Measurements from ENCODE around the gene GALNT2.
A peak's percentile ranks its signal among the peaks of the same experiment; 100 is the strongest.

Gene GALNT2

DNA sequence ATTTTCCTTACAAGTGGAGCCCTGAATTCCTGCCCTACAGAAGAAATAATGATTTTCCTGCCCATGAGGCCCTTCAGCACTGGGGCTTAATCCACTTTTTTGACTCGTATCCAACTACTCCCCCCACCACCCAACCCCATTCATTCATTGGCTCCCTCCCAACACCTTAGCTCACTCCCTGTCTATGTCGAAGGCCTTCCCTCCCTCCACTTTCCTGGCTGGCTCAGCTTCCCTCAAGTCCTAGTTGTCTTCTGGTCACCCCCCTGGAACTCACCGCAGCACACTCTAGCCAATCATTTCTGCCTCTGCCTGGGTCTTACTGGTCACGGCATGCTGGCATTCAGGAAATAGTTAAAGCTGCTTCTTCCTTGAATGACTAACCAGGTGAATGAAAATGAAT, 240.2 kb downstream of the GALNT2 start:
- no peaks in the 10 kb centered on the region; the same call in 1 of the 2 replicates for H3K27me3 ChIP-seq
- H3K9ac ChIP-seq, result no peak overlapping the region
- no peak overlapping the region; the same call in 1 of the 2 replicates for H3K4me2 ChIP-seq
- H3K4me3 ChIP-seq, result no peak overlapping the region
- TF ChIP-seq Cebpa-rat (IDR thresholded peaks at IDR 0.05), result no peak
- no peaks in the 10 kb centered on the region for H3K36me3 ChIP-seq
- peaks cover 16% of the 10 kb centered on the region for H3K4me1 ChIP-seq
- no peaks in the 10 kb centered on the region for H3K9me3 ChIP-seq
- H4K20me1 ChIP-seq, result no peaks in the 10 kb centered on the region
- H3K27ac ChIP-seq, result no peak overlapping the region

DNA sequence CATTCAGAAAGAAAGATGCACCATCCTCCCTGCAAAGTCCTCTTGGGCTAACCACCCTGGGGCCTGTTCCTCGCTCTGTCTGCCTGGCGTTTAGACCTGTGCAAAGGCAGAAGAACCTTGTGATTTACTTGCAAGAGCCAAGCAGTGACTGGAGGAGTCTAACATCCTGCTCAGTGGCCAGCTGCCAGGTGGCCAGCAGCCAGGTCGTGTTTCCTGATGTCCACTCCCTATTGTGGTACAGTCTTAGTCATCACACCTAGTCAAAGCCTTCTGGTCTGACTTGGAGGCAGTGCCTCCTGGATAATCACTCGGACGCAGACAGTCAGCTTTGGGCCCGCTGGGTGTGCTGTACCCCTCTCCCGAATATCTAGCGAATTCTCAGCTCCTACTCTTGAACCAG, 241.0 kb downstream of the GALNT2 start:
- H4K20me1 ChIP-seq, result no peaks in the 10 kb centered on the region
- H3K4me3 ChIP-seq, result no peak overlapping the region
- TF ChIP-seq Cebpa-rat (IDR thresholded peaks at IDR 0.05), result no peak
- H3K4me2 ChIP-seq, result no peak overlapping the region
- no peak overlapping the region for H3K9ac ChIP-seq
- peaks cover 16% of the 10 kb centered on the region for H3K4me1 ChIP-seq
- no peak overlapping the region for H3K27ac ChIP-seq
- H3K36me3 ChIP-seq, result no peaks in the 10 kb centered on the region
- no peaks in the 10 kb centered on the region for H3K9me3 ChIP-seq
- H3K27me3 ChIP-seq, result no peaks in the 10 kb centered on the region

DNA sequence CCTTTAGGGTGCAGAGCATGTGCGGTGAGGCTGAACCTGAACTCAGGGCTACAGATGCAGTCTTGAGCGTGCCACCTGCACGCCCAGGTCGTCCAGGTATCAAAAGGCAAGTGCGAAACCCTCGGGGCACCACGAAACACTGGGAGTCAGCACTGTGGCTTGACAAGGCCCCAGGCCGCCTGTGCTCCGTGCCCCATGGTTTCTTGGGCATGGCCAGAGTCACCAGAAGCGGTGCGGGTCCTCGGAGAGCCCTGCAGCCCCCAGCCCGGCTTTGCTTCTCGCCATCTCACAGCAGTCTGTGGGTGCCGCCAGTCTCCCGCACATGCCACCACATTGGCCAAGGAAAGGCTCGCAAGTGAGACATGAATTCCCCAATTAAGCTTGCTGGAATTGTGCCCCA, 241.8 kb downstream of the GALNT2 start:
- Histone ChIP-seq H3K9me3 (no peaks in the 10 kb centered on the region), H3K4me2 (no peak overlapping the region), H3K9ac (no peak overlapping the region), H3K27ac (no peak overlapping the region), H3K4me3 (no peak overlapping the region), H3K4me1 (peaks cover 16% of the 10 kb centered on the region), H3K27me3 (no peaks in the 10 kb centered on the region), H3K36me3 (no peaks in the 10 kb centered on the region), H4K20me1 (no peaks in the 10 kb centered on the region)
- no peak for TF ChIP-seq Cebpa-rat (IDR thresholded peaks at IDR 0.05)

DNA sequence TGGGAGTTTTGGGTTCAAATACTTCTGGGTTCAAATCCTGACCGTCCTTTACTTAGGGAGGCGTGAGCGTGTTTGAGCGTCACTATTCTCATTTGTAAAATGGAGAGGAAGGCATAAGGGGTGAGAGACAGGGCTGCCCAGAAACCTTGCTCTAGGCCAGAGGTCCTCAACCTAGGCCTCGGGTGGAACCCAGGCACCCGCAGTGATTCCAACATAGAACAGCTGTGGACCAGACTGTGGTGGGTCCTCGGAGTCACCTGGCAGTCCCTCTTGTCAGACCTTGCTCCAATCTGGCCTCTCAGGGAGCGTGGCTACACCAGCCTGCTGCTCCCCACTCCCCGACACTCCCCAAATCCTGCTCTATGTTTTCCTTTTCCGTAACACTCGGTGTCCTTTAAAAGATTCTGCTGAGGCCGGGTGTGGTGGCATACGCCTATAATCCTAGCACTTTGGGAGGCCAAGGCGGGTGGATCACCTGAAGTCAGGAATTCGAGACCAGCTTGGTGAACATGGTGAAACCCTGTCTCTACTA, 242.7 kb downstream of the GALNT2 start:
- H3K36me3 ChIP-seq, result no peaks in the 10 kb centered on the region
- no peak overlapping the region for H3K4me3 ChIP-seq
- H3K4me2 ChIP-seq, result peak overlapping the region; percentile 49
- H4K20me1 ChIP-seq, result no peaks in the 10 kb centered on the region
- peaks cover 16% of the 10 kb centered on the region for H3K4me1 ChIP-seq
- H3K9me3 ChIP-seq, result no peaks in the 10 kb centered on the region
- TF ChIP-seq Cebpa-rat (IDR thresholded peaks at IDR 0.05), result no peak
- no peak overlapping the region for H3K9ac ChIP-seq
- no peaks in the 10 kb centered on the region for H3K27me3 ChIP-seq
- no peak overlapping the region for H3K27ac ChIP-seq

DNA sequence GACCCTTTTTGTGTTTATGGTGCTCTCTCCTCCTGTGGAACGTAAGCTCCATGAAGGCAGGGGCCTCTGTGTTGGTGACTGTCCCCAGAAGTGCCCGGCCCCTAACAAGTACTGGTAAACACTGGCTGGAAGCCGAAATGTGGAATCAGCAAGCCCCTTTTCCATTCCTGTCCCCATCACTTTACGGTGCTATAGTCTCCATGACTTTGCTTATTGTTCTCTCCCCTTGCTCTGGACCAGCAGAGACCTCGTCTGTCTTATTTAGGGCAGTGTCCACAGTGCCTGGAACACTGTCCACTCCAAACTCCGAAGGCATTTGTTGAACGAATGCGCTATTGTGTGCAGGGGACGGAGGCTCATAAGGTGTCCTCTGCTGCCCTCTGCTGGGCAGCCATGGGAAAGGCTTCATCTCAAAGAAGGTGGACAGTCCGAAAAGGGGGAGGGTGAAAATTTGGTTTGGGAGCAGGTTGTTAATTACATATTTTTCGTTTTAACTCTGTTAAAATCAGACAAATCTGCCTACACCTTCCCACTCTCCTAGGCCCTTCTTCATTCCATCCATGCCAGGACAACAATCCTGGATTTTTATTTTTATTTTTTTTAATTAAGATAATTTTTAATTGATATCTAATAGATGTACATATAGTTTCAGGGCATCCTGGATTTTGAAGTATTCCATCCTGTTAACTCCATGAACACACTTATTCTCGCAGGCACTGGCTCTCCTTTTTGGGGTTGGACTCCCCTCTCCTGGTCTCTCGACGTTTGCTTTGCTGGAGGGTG, 243.5 kb downstream of the GALNT2 start:
- H3K9ac ChIP-seq, result no peak overlapping the region
- no peak for TF ChIP-seq Cebpa-rat (IDR thresholded peaks at IDR 0.05)
- H3K27me3 ChIP-seq, result no peaks in the 10 kb centered on the region
- H3K4me1 ChIP-seq, result peaks cover 16% of the 10 kb centered on the region
- H3K9me3 ChIP-seq, result no peaks in the 10 kb centered on the region
- H4K20me1 ChIP-seq, result no peaks in the 10 kb centered on the region
- peak overlapping the region; percentile 49 for H3K4me2 ChIP-seq
- no peaks in the 10 kb centered on the region for H3K36me3 ChIP-seq
- no peak overlapping the region for H3K4me3 ChIP-seq
- H3K27ac ChIP-seq, result no peak overlapping the region

DNA sequence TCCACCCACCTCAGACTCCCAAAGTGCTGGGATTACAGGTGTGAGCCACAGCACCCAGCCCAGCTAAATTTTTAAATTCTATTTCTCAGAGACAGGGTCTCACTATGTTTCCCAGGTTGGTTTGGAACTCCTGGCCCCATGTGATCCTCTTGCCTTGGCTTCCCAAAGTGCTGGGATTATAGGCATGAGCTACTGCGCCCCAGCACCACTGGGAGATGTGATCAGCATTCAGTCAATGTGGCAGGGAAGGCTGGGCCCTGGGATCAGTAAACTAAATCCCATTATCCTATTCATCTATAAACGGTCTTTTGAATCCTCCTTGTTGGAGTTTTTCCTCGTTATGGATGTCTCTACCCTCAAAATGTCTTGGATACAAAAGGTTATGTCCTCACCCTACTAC, 245.6 kb downstream of the GALNT2 start:
- H3K9ac ChIP-seq, result no peak overlapping the region
- H3K27me3 ChIP-seq, result no peaks in the 10 kb centered on the region
- no peak overlapping the region for H3K27ac ChIP-seq
- no peaks in the 10 kb centered on the region for H3K9me3 ChIP-seq
- H3K4me1 ChIP-seq, result peaks cover 10% of the 10 kb centered on the region
- no peak overlapping the region for H3K4me3 ChIP-seq
- no peaks in the 10 kb centered on the region for H3K36me3 ChIP-seq
- H4K20me1 ChIP-seq, result no peaks in the 10 kb centered on the region
- no peak overlapping the region for H3K4me2 ChIP-seq
- TF ChIP-seq Cebpa-rat (IDR thresholded peaks at IDR 0.05), result no peak

DNA sequence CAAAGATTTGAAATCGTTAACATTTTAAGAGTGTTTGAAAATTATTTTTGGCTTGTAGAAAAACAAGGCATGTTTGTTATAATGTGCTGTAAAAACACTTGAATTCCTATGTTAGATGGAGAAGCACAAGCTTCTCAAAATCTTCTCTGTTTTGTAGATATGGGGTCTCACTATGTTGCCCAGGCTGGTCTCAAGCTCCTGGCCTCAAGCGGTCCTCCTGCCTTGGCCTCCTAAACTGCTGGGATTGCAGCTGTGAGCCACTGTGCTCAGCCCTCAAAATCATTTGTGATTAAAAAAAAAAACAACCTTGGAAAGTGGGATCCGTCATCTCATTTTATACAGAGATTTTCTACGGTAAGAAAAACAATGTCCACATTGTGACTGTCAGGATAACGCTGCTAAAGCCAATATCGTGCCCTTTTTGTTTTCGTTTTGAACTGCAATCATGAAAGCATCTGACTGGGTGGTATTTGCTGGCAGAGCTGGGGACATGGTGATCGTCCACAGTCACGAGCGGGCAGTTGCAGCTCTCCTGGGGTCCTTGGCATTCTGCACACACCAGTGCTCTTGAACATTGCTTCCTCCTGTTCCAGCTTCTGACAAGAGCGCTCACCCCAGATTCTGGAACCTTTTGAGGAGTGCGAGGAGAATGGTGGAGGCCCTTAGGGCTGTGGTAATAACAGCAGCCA, 246.6 kb downstream of the GALNT2 start:
- H3K4me1 ChIP-seq, result peaks cover 10% of the 10 kb centered on the region
- TF ChIP-seq Cebpa-rat (IDR thresholded peaks at IDR 0.05), result no peak
- no peaks in the 10 kb centered on the region for H4K20me1 ChIP-seq
- no peaks in the 10 kb centered on the region for H3K27me3 ChIP-seq
- no peaks in the 10 kb centered on the region for H3K36me3 ChIP-seq
- H3K4me3 ChIP-seq, result no peak overlapping the region
- no peak overlapping the region for H3K27ac ChIP-seq
- H3K9ac ChIP-seq, result no peak overlapping the region
- H3K4me2 ChIP-seq, result no peak overlapping the region
- no peaks in the 10 kb centered on the region for H3K9me3 ChIP-seq

DNA sequence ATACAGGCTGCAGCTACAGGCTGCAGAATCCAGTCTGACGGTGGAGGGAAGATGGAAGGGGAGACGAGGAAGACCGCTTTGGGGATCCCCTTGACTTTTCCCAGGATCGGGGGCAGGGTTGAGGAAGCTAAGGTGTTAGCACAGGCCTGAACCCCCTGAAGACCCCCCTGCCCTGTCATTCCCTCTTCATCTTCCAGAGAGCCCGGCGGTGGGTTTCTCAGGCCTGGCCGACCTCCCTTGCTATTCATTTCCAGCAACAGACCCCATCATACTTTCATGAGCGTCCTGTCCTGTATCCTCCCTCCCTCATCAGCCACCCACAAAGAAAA, 247.1 kb downstream of the GALNT2 start:
- Histone ChIP-seq H3K9ac (no peak overlapping the region), H3K9me3 (no peaks in the 10 kb centered on the region), H4K20me1 (no peaks in the 10 kb centered on the region), H3K27me3 (no peaks in the 10 kb centered on the region), H3K36me3 (no peaks in the 10 kb centered on the region), H3K27ac (no peak overlapping the region), H3K4me1 (peaks cover 11% of the 10 kb centered on the region), H3K4me2 (no peak overlapping the region), H3K4me3 (no peak overlapping the region)
- no peak for TF ChIP-seq Cebpa-rat (IDR thresholded peaks at IDR 0.05)

DNA sequence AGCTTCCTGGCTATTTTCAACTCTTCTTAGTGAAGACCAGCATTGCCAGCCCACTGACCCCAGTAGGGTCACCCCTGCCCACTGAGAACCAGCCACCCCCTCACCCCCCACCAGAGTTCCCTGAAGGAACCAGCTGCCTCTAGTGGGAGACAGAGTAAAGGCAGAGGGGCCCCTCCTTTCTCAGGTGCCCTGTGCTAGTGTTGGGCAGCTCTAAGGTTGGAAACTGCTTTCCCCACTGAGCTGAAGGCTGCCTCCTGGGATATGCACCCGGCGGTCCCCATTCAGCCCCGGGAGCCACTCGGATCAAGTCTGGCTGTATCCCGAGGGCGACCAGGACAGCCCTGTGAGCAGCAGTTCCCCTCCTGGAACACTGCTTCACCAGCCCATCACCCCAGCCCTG, 248.1 kb downstream of the GALNT2 start:
- Histone ChIP-seq H3K4me1 (peaks cover 9% of the 10 kb centered on the region), H3K4me3 (no peak overlapping the region), H4K20me1 (no peaks in the 10 kb centered on the region), H3K9ac (no peak overlapping the region), H3K9me3 (no peaks in the 10 kb centered on the region), H3K27ac (no peak overlapping the region; the same call in 1 of the 2 replicates), H3K36me3 (no peaks in the 10 kb centered on the region), H3K4me2 (no peak overlapping the region), H3K27me3 (no peaks in the 10 kb centered on the region)
- TF ChIP-seq Cebpa-rat (IDR thresholded peaks at IDR 0.05), result no peak
